MCF 10A (cell line): ENCODE data around the gene APOD. TPM values are rescaled to one million over a fixed set of nuclear protein-coding genes. Genes with fewer than 3 reads are reported as not detected.

Source experiments
- BruUV-seq: library from RNA; stranded (reverse); fragments of 400-500 nt; replicated peaks from 2 replicates; lab custom pipeline; 2021; lab: Mats Ljungman, UMichigan
- CTCF ChIA-PET: fragments of 300-600 bp; sonication (Branson Sonifier 250); formaldehyde crosslinking; extraction: SDS; loops from one replicate; lab custom pipeline; 2021; ENCODE audit warnings: antibody characterized with exemption, inconsistent platforms; lab: Yijun Ruan, JAX
- POLR2A ChIA-PET: fragments of 300-600, 350-650 bp; sonication (Branson Sonifier 250); formaldehyde crosslinking; extraction: SDS; loops from one replicate; lab custom pipeline; 2020; ENCODE audit warnings: antibody characterized with exemption, inconsistent platforms; lab: Yijun Ruan, JAX
- DNase-seq: peaks from one replicate; pipeline ENCODE4 v3.0.0-alpha.2; 2018; ENCODE audit not compliant: unreplicated experiment
- H3K27ac Mint-ChIP-seq: one replicate; pipeline ENCODE4 v1.8.0; 2022; ENCODE audit warnings: mild to moderate bottlenecking, low read depth, mixed read lengths; ENCODE audit not compliant: unreplicated experiment
- H3K27me3 Mint-ChIP-seq: one replicate; pipeline ENCODE4 v1.8.0; 2022; ENCODE audit warnings: mixed read lengths; ENCODE audit not compliant: insufficient read depth, unreplicated experiment
- H3K36me3 Mint-ChIP-seq: one replicate; pipeline ENCODE4 v1.8.0; 2022; ENCODE audit warnings: mild to moderate bottlenecking, moderate library complexity, mixed read lengths; ENCODE audit not compliant: insufficient read depth, unreplicated experiment
- H3K4me1 Mint-ChIP-seq: one replicate; pipeline ENCODE4 v1.8.0; 2022; ENCODE audit warnings: mixed read lengths; ENCODE audit not compliant: insufficient read depth, unreplicated experiment
- H3K4me3 Mint-ChIP-seq: one replicate; pipeline ENCODE4 v1.8.0; 2022; ENCODE audit warnings: mild to moderate bottlenecking, moderate library complexity, mixed read lengths; ENCODE audit not compliant: unreplicated experiment
- H3K9me3 Mint-ChIP-seq: one replicate; pipeline ENCODE4 v1.8.0; 2022; ENCODE audit warnings: mixed read lengths; ENCODE audit not compliant: unreplicated experiment
- intact Hi-C: fragments of 100-400 bp; cut with micrococcal nuclease; formaldehyde crosslinking; loops from 2 replicates; pipeline ENCODE4 v1.14.1; 2022
- total RNA-seq: library from RNA; stranded (reverse); gene quantifications from 2 replicates; pipeline ENCODE4 v1.2.3, GENCODE V29; 2022
- TF ChIP-seq, protein P1 (sequence below): fragments of 200-600 bp; IDR thresholded peaks from one replicate; pipeline ENCODE4 v1.8.0; 2022; ENCODE audit warnings: antibody characterized with exemption, mild to moderate bottlenecking; ENCODE audit not compliant: unreplicated experiment

The APOD gene
- total RNA-seq, 1 experiment from 2014 or later: 1.9 TPM

DNA sequence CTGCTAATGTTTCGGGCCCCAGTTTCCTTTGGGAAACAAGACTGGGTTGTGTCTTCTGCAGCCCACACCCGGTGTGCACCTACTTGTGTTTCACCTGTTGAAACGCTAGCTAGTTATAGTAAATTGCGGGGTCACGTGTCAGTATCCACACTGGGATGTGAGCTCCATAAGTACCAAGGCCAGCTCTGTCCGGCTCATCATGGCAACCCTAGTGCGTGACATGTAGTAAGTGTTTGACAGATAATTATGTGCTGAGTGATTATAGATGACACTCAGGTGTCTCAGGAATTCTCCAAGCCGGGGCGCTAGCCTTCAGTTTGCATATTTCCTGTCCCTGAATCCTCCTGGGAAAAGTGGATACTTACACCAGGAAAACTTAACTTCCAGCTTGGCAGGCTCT is 12.8 kb downstream of the APOD start:
- no TSS peak for BruUV-seq
- Mint-ChIP-seq H3K36me3 (no peaks in the 10 kb centered on the region), H3K27ac (no peak overlapping the region), H3K4me3 (no peak overlapping the region), H3K27me3 (no peaks in the 10 kb centered on the region), H3K4me1 (peaks cover 8% of the 10 kb centered on the region), H3K9me3 (no peaks in the 10 kb centered on the region)
- intact Hi-C loops: no loop called here
- DNase-seq: no peak
- POLR2A ChIA-PET: interaction anchor here (0.8 kb wide), 1 partner anchor 16 kb away, joined by 3 read pairs; no protein-coding TSS in a partner anchor
- TF ChIP-seq, protein P1, sequence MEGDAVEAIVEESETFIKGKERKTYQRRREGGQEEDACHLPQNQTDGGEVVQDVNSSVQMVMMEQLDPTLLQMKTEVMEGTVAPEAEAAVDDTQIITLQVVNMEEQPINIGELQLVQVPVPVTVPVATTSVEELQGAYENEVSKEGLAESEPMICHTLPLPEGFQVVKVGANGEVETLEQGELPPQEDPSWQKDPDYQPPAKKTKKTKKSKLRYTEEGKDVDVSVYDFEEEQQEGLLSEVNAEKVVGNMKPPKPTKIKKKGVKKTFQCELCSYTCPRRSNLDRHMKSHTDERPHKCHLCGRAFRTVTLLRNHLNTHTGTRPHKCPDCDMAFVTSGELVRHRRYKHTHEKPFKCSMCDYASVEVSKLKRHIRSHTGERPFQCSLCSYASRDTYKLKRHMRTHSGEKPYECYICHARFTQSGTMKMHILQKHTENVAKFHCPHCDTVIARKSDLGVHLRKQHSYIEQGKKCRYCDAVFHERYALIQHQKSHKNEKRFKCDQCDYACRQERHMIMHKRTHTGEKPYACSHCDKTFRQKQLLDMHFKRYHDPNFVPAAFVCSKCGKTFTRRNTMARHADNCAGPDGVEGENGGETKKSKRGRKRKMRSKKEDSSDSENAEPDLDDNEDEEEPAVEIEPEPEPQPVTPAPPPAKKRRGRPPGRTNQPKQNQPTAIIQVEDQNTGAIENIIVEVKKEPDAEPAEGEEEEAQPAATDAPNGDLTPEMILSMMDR: no peak
- CTCF ChIA-PET: interaction anchor here (0.7 kb wide), 1 partner anchor 22 kb away, joined by 3 read pairs; no protein-coding TSS in a partner anchor

DNA sequence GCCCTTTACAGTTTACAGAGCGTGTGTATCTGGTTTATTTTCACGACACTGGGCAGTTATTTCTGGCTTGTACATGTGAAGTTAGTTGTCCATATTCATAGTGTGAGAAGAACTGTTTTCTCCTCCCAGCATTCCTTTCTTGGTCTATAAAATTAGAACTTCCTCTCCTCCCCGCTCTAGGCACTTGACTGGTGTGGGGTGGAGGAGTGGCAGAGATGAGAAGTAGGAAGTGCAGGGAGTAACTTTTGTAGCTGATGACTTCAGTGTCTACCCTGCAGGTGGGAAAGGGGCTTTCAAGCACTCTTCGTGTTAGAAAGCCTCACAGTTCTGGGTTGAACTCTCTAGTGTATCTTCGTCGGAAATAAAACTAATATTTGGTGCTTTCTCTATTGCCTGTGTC is 13.4 kb downstream of the APOD start:
- Mint-ChIP-seq H3K27me3 (no peaks in the 10 kb centered on the region), H3K4me1 (peaks cover 8% of the 10 kb centered on the region), H3K9me3 (no peaks in the 10 kb centered on the region), H3K27ac (no peak overlapping the region), H3K36me3 (no peaks in the 10 kb centered on the region), H3K4me3 (no peak overlapping the region)
- POLR2A ChIA-PET: no interaction called here
- no peak for DNase-seq
- TF ChIP-seq, protein P1: no peak
- intact Hi-C loops: no loop called here
- CTCF ChIA-PET: no interaction called here
- no TSS peak for BruUV-seq

DNA sequence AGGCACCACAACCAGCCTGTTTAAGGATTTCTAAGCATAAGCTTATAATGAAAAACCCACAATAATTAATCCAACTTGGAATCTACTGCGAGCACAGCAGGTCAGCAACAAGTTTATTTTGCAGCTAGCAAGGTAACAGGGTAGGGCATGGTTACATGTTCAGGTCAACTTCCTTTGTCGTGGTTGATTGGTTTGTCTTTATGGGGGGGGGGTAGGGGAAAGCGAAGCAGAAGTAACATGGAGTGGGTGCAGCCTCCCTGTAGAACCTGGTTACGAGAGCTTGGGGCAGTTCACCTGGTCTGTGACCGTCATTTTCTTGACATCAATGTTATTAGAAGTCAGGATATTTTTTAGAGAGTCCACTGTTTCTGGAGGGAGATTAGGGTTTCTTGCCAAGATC is 15.1 kb downstream of the APOD start:
- TF ChIP-seq, protein P1: no peak
- H3K9me3 Mint-ChIP-seq: no peaks in the 10 kb centered on the region
- H3K27me3 Mint-ChIP-seq: no peaks in the 10 kb centered on the region
- no peak overlapping the region for H3K27ac Mint-ChIP-seq
- CTCF ChIA-PET: interaction anchor here (0.6 kb wide), 1 partner anchor 174 kb away, joined by 4 read pairs; no protein-coding TSS in a partner anchor
- POLR2A ChIA-PET: interaction anchor here (0.6 kb wide), 1 partner anchor 46 kb away, joined by 3 read pairs; no protein-coding TSS in a partner anchor
- no TSS peak for BruUV-seq
- peaks cover 8% of the 10 kb centered on the region for H3K4me1 Mint-ChIP-seq
- DNase-seq: no peak
- H3K4me3 Mint-ChIP-seq: no peak overlapping the region
- no peaks in the 10 kb centered on the region for H3K36me3 Mint-ChIP-seq
- intact Hi-C loops: no loop called here

DNA sequence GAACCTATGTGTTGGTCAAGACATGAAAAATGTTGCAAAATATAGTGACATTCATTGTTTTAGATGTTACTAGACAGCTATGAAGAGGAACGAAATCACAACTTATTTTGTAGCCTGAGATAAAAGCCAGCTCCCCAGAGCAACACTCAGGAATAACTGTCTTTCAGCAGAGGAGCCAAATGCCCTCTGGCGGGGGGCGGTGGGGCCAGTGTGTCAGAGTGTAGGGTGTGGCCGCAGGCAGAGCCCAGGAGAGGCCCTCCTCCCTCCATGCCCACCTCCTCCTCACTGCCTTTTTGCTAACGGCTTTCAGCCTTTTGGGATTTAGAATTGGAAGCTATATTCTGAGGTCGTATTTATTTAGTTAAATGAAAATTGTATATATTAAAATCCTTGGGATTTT is 16.9 kb downstream of the APOD start:
- no peak overlapping the region for H3K4me3 Mint-ChIP-seq
- no peaks in the 10 kb centered on the region for H3K9me3 Mint-ChIP-seq
- H3K36me3 Mint-ChIP-seq: no peaks in the 10 kb centered on the region
- BruUV-seq: no TSS peak
- peaks cover 16% of the 10 kb centered on the region for H3K4me1 Mint-ChIP-seq
- no peak overlapping the region for H3K27ac Mint-ChIP-seq
- peak; percentile 59 for DNase-seq
- CTCF ChIA-PET: interaction anchor here (0.7 to 1.3 kb wide), 3 partner anchors 12 to 593 kb away, joined by 3 read pairs; partner anchors contain the start of gene APOD
- POLR2A ChIA-PET: interaction anchor here (0.7 to 1.6 kb wide), 6 partner anchors 11 to 31 kb away, joined by 3 to 6 read pairs (median 4); partner anchors contain the start of gene PPP1R2
- intact Hi-C loops: no loop called here
- no peaks in the 10 kb centered on the region for H3K27me3 Mint-ChIP-seq
- TF ChIP-seq, protein P1: no peak
